Stimulated activated CD4-positive, alpha-beta T cell treated with anti-CD3 and anti-CD28 coated beads, Interleukin-4, amount 100 ng/mL, for 48 hours (primary cell): ENCODE results near the gene RC3H1.
"Not testable (repeated sequence)": the region's sequence is repeated elsewhere in the genome, so short reads cannot be mapped to it uniquely, and the experiment has no call there.

Source experiments
- DNase-seq, 2 donors: peaks; one replicate each; pipeline ENCODE4 v3.0.0-alpha.2; 2020; ENCODE audit warnings: low read depth in 2 of 2

Gene RC3H1, protein sequence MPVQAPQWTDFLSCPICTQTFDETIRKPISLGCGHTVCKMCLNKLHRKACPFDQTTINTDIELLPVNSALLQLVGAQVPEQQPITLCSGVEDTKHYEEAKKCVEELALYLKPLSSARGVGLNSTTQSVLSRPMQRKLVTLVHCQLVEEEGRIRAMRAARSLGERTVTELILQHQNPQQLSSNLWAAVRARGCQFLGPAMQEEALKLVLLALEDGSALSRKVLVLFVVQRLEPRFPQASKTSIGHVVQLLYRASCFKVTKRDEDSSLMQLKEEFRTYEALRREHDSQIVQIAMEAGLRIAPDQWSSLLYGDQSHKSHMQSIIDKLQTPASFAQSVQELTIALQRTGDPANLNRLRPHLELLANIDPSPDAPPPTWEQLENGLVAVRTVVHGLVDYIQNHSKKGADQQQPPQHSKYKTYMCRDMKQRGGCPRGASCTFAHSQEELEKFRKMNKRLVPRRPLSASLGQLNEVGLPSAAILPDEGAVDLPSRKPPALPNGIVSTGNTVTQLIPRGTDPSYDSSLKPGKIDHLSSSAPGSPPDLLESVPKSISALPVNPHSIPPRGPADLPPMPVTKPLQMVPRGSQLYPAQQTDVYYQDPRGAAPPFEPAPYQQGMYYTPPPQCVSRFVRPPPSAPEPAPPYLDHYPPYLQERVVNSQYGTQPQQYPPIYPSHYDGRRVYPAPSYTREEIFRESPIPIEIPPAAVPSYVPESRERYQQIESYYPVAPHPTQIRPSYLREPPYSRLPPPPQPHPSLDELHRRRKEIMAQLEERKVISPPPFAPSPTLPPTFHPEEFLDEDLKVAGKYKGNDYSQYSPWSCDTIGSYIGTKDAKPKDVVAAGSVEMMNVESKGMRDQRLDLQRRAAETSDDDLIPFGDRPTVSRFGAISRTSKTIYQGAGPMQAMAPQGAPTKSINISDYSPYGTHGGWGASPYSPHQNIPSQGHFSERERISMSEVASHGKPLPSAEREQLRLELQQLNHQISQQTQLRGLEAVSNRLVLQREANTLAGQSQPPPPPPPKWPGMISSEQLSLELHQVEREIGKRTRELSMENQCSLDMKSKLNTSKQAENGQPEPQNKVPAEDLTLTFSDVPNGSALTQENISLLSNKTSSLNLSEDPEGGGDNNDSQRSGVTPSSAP

GRCh38 chr1:174022080-174022975 lies at the start of gene RC3H1:
Gene RC3H1, minus strand, starts transcription at chr1:174022357. Its CDS starts 29,372 bp downstream, at chr1:173992985.
- DNase-seq: peak; percentile 81 to 85

DNA sequence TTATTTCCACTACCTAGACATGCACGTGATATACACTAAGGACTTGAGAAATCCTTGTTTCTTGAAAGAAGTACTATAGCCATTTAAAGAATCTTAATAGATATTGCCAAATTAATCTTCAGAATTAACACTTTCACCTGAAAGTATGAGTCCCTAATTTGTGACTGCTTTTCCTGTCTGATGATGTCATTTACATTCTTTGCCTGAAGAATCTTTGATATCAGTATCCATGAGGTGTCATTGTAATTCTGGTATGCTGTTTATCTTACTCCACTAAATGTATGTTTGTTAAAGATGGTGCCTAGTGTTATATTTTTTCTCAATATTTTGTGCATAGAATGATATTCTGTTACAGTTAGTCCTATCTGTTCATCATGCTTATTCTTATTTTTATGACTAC lies 48.5 kb upstream of the RC3H1 start:
- no peak for DNase-seq

DNA sequence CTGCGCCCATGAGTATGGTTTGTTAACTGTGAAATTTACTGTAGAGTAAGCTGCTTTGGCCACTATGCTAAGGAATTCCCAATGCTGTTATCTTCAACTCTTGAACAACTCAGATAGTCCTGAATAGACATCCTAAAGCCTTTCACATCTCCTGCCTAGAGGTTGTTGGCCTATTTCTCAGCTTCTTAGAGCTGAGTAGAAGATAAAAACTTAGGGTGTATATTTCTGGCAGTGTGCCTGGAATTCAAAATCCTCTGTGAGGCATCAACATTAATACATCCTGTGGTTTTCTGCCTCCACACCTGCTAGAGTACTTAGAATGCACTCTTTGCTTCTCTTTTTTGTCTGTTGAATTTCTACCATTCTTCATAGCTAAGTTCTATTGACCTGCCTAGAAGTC lies 45.8 kb upstream of the RC3H1 start:
- no peak for DNase-seq

DNA sequence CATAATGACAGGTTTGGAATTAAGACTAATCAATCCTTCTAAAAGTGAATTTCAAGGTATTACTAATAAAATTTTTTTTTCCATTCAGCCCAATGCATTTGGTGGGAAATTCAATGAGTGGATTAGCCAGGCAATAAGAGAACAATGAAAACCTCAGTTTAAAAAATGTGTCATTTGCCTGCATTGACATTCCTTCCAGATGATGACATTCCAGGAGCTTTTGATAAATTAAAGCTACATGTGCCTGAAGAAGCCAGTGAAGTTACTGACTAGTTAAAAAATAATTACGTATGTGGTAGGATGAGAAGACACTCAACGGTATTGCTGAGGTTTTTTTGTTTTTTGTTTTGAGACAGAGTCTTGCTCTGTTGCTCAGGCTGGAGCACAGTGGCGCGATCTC lies 37.9 kb upstream of the RC3H1 start:
- DNase-seq: no peak

GRCh38 chr1:174058624-174059023 lies 36.5 kb upstream of the RC3H1 start:
- DNase-seq: no peak

GRCh38 chr1:174056609-174057008 lies 34.5 kb upstream of the RC3H1 start:
- not testable (repeated sequence) for DNase-seq

DNA sequence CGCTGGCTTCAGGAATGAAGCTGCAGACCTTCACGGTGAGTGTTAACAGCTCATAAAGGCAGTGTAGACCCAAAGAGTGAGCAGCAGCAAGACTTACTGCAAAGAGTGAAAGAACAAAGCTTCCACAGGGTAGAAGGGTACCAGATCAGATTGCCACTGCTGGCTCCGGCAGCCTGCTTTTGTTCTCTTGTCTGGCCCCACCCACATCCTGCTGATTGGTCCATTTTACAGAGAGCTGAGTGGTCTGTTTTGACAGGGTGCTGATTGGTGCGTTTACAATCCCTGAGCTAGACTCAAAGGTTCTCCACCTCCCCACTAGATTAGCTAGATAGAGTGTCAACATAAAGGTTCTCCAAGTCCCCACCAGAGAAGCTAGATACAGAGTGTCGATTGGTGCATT lies 33.6 kb upstream of the RC3H1 start:
- DNase-seq: not testable (repeated sequence)

GRCh38 chr1:174053826-174054225 lies 31.7 kb upstream of the RC3H1 start:
- no peak for DNase-seq

- no peak for DNase-seq
These were observed 30.5 kb upstream of the RC3H1 start for GRCh38 chr1:174052621-174053020.

GRCh38 chr1:174051956-174052355 lies 29.8 kb upstream of the RC3H1 start:
- no peak for DNase-seq

- no peak for DNase-seq
These were observed 27.4 kb upstream of the RC3H1 start for GRCh38 chr1:174049514-174049913.

GRCh38 chr1:174044418-174045222 lies 22.5 kb upstream of the RC3H1 start:
- no peak for DNase-seq

- DNase-seq: not testable (repeated sequence)
These were observed 20.4 kb upstream of the RC3H1 start for GRCh38 chr1:174042509-174042908.

- no peak for DNase-seq
These were observed 19.2 kb upstream of the RC3H1 start for GRCh38 chr1:174041369-174041768.

GRCh38 chr1:174040387-174040786 lies 18.2 kb upstream of the RC3H1 start:
- DNase-seq: no peak

GRCh38 chr1:174039027-174039426 lies 16.9 kb upstream of the RC3H1 start:
- no peak for DNase-seq

- DNase-seq: no peak
These were observed 14.6 kb upstream of the RC3H1 start for GRCh38 chr1:174036798-174037197.

DNA sequence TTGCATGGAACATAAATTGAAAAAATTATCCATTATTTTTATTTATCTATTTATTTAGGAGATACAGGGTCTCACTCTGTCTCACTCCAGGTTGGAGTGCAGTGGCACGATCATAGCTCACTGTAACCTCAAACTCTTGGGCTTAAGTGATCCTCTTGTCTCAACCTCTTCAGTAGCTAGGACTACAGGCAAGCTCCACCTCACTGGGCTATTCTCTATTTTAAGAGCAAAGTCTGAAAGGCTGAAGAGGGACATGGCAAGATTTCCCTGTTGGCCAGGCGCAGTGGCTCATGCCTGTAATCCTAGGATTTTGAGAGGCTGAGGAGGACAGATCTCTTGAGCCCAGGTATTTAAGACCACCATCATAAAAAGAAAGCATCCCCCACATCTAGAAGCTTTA lies 14.0 kb upstream of the RC3H1 start:
- DNase-seq: no peak

DNA sequence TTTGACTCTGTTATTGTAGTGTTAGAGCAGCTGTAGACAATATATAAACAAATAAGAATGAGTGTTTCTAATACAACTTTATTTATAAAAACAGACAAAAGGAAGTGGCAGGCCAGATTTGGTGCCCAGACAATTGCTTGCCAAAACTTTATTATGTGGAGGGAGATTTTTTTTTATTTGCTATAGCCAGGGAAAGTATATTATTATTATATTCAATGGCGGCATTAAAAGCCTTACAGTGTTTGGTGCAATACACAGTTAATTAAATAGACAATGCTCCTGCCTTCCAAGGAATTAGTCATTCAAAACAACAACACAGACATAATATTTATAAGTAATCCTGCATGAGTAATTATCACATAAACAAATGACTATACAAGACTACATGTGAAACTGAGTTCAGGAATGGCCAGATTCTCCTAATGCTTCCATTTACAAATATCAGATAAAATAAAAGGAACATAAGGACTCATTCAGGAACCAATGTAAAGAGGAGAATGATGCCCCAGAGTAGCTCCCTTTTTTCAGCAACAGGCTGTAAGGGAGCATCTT lies 10.6 kb upstream of the RC3H1 start:
- DNase-seq: no peak

DNA sequence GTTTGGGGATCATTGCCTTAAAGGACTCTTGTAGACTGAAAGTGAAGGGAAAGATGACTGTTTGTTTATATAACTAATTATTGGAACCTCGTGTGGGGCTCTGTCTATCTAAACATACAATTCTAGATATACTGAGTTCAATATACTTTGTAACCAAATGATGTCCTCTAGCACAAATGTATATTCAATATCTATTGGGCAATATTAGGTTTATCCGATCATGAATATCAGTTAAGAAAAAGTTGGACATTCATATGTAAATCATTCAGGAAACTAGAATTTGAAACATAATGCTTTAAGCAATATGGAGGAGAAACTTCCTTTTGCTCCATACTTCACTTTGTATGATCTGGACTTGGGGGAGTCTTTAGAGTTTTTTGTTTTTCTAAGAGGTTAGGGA lies 8.9 kb upstream of the RC3H1 start:
- no peak for DNase-seq
